Measurements from ENCODE around the gene ERFL. TPM values are rescaled to one million over a fixed set of nuclear protein-coding genes. Genes with fewer than 3 reads are reported as not detected.
"Not testable (repeated sequence)": the region's sequence is repeated elsewhere in the genome, so short reads cannot be mapped to it uniquely, and the experiment has no call there.

The ERFL gene
- total RNA-seq, 1 experiment from 2014 or later = not detected

- no peak for DNase-seq (ENCODE audit: low read depth)
These were observed 13.4 kb upstream of the ERFL start for GRCh38 chr19:41941410-41942202.

- no peak for DNase-seq (ENCODE audit: low read depth)
These were observed 12.6 kb upstream of the ERFL start for GRCh38 chr19:41940731-41941409.

- no peak for DNase-seq (ENCODE audit: low read depth)
These were observed 11.8 kb upstream of the ERFL start for GRCh38 chr19:41939861-41940730.

GRCh38 chr19:41939209-41939608 lies 11.0 kb upstream of the ERFL start:
- DNase-seq (ENCODE audit: low read depth) = not testable (repeated sequence)

GRCh38 chr19:41937525-41938468 lies 9.5 kb upstream of the ERFL start:
- no peak for DNase-seq (ENCODE audit: low read depth)

- DNase-seq (ENCODE audit: low read depth) = no peak
These were observed 8.7 kb upstream of the ERFL start for GRCh38 chr19:41936961-41937360.

GRCh38 chr19:41936416-41936850 lies 8.2 kb upstream of the ERFL start:
- DNase-seq (ENCODE audit: low read depth) = no peak

- DNase-seq (ENCODE audit: low read depth) = no peak
These were observed 7.6 kb upstream of the ERFL start for GRCh38 chr19:41935760-41936415.

GRCh38 chr19:41934849-41935374 lies 6.7 kb upstream of the ERFL start:
- DNase-seq (ENCODE audit: low read depth) = peak; percentile 59

- no peak for DNase-seq (ENCODE audit: low read depth)
These were observed 5.6 kb upstream of the ERFL start for GRCh38 chr19:41933693-41934426.

- DNase-seq (ENCODE audit: low read depth) = no peak
These were observed 4.6 kb upstream of the ERFL start for GRCh38 chr19:41932720-41933332.

- DNase-seq (ENCODE audit: low read depth) = no peak
These were observed 4.0 kb upstream of the ERFL start for GRCh38 chr19:41932259-41932719.

- no peak for DNase-seq (ENCODE audit: low read depth)
These were observed 2.8 kb upstream of the ERFL start for GRCh38 chr19:41930926-41931592.

GRCh38 chr19:41930322-41930722 lies 2.1 kb upstream of the ERFL start:
- DNase-seq (ENCODE audit: low read depth) = no peak

- no peak for DNase-seq (ENCODE audit: low read depth)
These were observed 1.4 kb upstream of the ERFL start for GRCh38 chr19:41929536-41930071.

GRCh38 chr19:41928754-41929535 lies 696 bp upstream of the ERFL start:
- no peak for DNase-seq (ENCODE audit: low read depth)

All from LHCN-M2 (cell line).